ENCODE measurements around the gene PLEKHG7. TPM values are rescaled to one million over a fixed set of nuclear protein-coding genes. Genes with fewer than 3 reads are reported as not detected.

Gene PLEKHG7
- total and polyA plus RNA-seq, 9 of the 15 experiments (the other 6 are each of a cell fraction or from before 2014, with no cell fraction given) = 0.03 TPM; not detected in 8

DNA sequence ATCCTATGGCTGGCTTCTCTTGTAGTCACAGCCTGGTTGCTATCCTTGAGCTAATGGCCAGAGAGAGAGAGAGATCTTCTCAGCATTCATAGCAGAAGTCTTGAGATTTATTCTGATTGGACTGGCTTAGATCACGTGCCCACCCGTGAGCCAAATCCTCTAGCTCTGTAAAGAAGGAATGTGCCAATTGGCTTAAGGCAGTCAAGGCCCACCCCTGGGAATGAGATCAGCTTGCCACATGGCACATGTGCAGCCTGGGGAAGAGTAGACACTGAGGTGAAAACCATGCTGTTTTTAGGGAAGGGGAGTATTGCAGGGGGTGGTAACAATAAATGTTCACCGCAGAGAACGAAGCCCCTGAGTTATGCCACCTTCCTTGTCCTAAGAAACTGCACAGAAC is 36.3 kb downstream of the PLEKHG7 start:
- no peaks in the 10 kb centered on the region for H3K4me1 ChIP-seq (replicated peaks in 1 of 2; ENCODE audit: control insufficient read depth in 2 of 2, insufficient read depth in 2 of 2, low read length in 2 of 2)
- H3K4me2 ChIP-seq (ENCODE audit: insufficient read depth, low read length) = no peak overlapping the region; the same call in 1 of the 2 replicates
- H3K36me3 ChIP-seq (ENCODE audit: control insufficient read depth, insufficient read depth, low read length) = no peaks in the 10 kb centered on the region
- ChIA-PET CTCF (ENCODE audit: low intra/inter-chr PET ratio) (no interaction called here), POLR2A (interaction anchor here (0.7 to 1.6 kb wide), 2 partner anchors 16 to 19 kb away, joined by 3 to 4 read pairs; no protein-coding TSS in a partner anchor)
- no peak overlapping the region; the same call in 1 of the 2 replicates for H2AFZ ChIP-seq (ENCODE audit: low read depth, low read length)
- intact Hi-C loops (cut with micrococcal nuclease) = no loop called here
- in situ Hi-C loops (cut with MboI) = no loop called here
- DNase-seq (ENCODE audit: extremely low read depth in 1 of 4, low spot score in 3 of 4) = peak in 2 of 4 experiments; percentile 14 to 30
- no peaks in the 10 kb centered on the region for H3K9me3 ChIP-seq (replicated peaks; ENCODE audit: control insufficient read depth, insufficient read depth, low read depth, low read length)
- H3K27ac ChIP-seq (ENCODE audit: extremely low read depth, low read depth, low read length) = no peak overlapping the region
- H3K4me3 ChIP-seq = no peak overlapping the region
- H3K79me2 ChIP-seq (ENCODE audit: control insufficient read depth, insufficient read depth, low read length) = no peaks in the 10 kb centered on the region
- no peak overlapping the region for H3K9ac ChIP-seq (ENCODE audit: insufficient read depth in 1 of 2, low read depth in 2 of 2, low read length in 2 of 2)
- H3K27me3 ChIP-seq (ENCODE audit: control insufficient read depth in 2 of 2, insufficient read depth in 2 of 2, low read length in 2 of 2) = peaks cover 24 to 39% of the 10 kb centered on the region in 2 experiments
- no peaks in the 10 kb centered on the region for H4K20me1 ChIP-seq (replicated peaks; ENCODE audit: control insufficient read depth, insufficient read depth, low read length)
- FAIRE-seq = no peak
- WGBS (ENCODE audit: insufficient coverage, low coverage, missing lambda C conversion rate) = 1% methylated on average over 4 of the region's 4 CpGs
- BruUV-seq (replicated peaks) = no TSS peak
- ATAC-seq = peak; percentile 82
- no peaks in the 10 kb centered on the region for H3K9me1 ChIP-seq (ENCODE audit: control insufficient read depth, insufficient read depth, low read length)
- TF ChIP-seq JUND (IDR thresholded peaks at IDR 0.05; ENCODE audit: borderline replicate concordance, low read depth, low read length) (no peak), JUND (tag; IDR thresholded peaks at IDR 0.05; ENCODE audit: borderline replicate concordance, low read depth, low read length) (no peak), MGA (IDR thresholded peaks at IDR 0.05) (peak; percentile 32; the same call in 1 of the 2 replicates), TEAD4 (IDR thresholded peaks at IDR 0.05; ENCODE audit: low read length) (no peak), TEAD4 (CRISPR knock-in tag; IDR thresholded peaks at IDR 0.05; ENCODE audit: borderline replicate concordance) (no peak)
- TF ChIP-seq, protein P1, sequence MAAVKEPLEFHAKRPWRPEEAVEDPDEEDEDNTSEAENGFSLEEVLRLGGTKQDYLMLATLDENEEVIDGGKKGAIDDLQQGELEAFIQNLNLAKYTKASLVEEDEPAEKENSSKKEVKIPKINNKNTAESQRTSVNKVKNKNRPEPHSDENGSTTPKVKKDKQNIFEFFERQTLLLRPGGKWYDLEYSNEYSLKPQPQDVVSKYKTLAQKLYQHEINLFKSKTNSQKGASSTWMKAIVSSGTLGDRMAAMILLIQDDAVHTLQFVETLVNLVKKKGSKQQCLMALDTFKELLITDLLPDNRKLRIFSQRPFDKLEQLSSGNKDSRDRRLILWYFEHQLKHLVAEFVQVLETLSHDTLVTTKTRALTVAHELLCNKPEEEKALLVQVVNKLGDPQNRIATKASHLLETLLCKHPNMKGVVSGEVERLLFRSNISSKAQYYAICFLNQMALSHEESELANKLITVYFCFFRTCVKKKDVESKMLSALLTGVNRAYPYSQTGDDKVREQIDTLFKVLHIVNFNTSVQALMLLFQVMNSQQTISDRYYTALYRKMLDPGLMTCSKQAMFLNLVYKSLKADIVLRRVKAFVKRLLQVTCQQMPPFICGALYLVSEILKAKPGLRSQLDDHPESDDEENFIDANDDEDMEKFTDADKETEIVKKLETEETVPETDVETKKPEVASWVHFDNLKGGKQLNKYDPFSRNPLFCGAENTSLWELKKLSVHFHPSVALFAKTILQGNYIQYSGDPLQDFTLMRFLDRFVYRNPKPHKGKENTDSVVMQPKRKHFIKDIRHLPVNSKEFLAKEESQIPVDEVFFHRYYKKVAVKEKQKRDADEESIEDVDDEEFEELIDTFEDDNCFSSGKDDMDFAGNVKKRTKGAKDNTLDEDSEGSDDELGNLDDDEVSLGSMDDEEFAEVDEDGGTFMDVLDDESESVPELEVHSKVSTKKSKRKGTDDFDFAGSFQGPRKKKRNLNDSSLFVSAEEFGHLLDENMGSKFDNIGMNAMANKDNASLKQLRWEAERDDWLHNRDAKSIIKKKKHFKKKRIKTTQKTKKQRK (IDR thresholded peaks at IDR 0.05; ENCODE audit: borderline replicate concordance, low read depth, low read length) = no peak
